Calu3 (cell line): ENCODE results near the gene PAGE1. TPM values are rescaled to one million over a fixed set of nuclear protein-coding genes. Genes with fewer than 3 reads are reported as not detected.

Experiments used
- BruUV-seq: library from RNA; stranded (reverse); fragments of 400-500 nt; replicated peaks from 2 replicates; lab custom pipeline; 2021; lab: Mats Ljungman, UMichigan
- CTCF ChIA-PET: fragments of 300-600 bp; sonication (Branson Sonifier 250); formaldehyde crosslinking; loops from one replicate; lab custom pipeline; 2022; ENCODE audit warnings: antibody characterized with exemption; lab: Charles Lee
- DNase-seq: peaks from one replicate; pipeline ENCODE4 v3.0.0; 2022
- H3K27ac Mint-ChIP-seq: one replicate; pipeline ENCODE4 v1.8.0; 2022; ENCODE audit warnings: mixed read lengths; ENCODE audit not compliant: unreplicated experiment
- H3K27me3 Mint-ChIP-seq: one replicate; pipeline ENCODE4 v1.8.0; 2022; ENCODE audit warnings: mixed read lengths; ENCODE audit not compliant: unreplicated experiment
- H3K36me3 Mint-ChIP-seq: one replicate; pipeline ENCODE4 v1.8.0; 2022; ENCODE audit warnings: mild to moderate bottlenecking, moderate library complexity, mixed read lengths; ENCODE audit not compliant: insufficient read depth, unreplicated experiment
- H3K4me1 Mint-ChIP-seq: one replicate; pipeline ENCODE4 v1.8.0; 2022; ENCODE audit warnings: mild to moderate bottlenecking, low read depth, mixed read lengths; ENCODE audit not compliant: unreplicated experiment
- H3K4me3 Mint-ChIP-seq: one replicate; pipeline ENCODE4 v1.8.0; 2022; ENCODE audit warnings: mild to moderate bottlenecking, low read depth, moderate library complexity, mixed read lengths; ENCODE audit not compliant: unreplicated experiment
- H3K9me3 Mint-ChIP-seq: one replicate; pipeline ENCODE4 v1.8.0; 2022; ENCODE audit warnings: low read depth, mixed read lengths; ENCODE audit not compliant: unreplicated experiment
- intact Hi-C: fragments of 100-400 bp; cut with micrococcal nuclease; formaldehyde crosslinking; loops from one replicate; pipeline ENCODE4 v1.10.0; 2022; ENCODE audit not compliant: unreplicated experiment
- total RNA-seq: library from RNA; stranded (reverse); gene quantifications from 2 replicates; pipeline ENCODE4 v1.2.3, GENCODE V29; 2022
- TF ChIP-seq, protein P1 (sequence below): fragments of 200-600 bp; IDR thresholded peaks from one replicate; pipeline ENCODE4 v1.8.0; 2022; ENCODE audit warnings: antibody characterized with exemption; ENCODE audit not compliant: unreplicated experiment

PAGE1 gene
- total RNA-seq, 1 experiment from 2014 or later: not detected

DNA sequence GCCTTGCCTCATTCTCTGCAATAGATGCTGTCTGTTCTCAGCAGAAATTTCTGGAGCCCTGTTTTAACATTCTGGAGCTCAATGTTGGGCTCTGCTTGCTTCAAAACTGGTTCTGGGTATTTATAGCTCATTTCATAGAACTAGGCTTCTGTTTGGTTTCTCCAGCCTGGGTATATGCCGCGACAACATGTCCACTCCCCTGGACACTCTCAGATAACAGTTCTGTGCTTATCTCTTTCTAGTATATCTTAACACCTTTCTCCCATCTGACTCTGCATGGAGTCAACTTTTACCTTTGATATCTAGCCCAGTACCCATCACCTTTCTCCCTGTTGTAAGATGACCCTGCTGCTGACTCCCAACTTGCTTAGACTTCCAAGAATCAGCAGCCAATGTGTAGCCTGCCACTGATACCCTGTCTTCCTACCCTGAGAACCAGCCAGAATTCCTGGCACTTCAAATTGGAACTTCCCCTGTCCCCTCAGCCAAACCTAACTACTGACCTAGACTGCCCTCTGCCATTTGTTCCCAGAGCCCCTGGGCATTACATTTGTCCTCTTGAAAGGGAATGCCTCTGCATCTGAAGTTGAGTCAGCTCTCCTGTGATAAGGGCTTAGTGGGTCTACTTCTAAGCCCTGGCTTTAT lies 20.6 kb downstream of the PAGE1 start:
- H3K4me3 Mint-ChIP-seq: no peak overlapping the region
- TF ChIP-seq, protein P1, sequence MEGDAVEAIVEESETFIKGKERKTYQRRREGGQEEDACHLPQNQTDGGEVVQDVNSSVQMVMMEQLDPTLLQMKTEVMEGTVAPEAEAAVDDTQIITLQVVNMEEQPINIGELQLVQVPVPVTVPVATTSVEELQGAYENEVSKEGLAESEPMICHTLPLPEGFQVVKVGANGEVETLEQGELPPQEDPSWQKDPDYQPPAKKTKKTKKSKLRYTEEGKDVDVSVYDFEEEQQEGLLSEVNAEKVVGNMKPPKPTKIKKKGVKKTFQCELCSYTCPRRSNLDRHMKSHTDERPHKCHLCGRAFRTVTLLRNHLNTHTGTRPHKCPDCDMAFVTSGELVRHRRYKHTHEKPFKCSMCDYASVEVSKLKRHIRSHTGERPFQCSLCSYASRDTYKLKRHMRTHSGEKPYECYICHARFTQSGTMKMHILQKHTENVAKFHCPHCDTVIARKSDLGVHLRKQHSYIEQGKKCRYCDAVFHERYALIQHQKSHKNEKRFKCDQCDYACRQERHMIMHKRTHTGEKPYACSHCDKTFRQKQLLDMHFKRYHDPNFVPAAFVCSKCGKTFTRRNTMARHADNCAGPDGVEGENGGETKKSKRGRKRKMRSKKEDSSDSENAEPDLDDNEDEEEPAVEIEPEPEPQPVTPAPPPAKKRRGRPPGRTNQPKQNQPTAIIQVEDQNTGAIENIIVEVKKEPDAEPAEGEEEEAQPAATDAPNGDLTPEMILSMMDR: no peak
- CTCF ChIA-PET: no interaction called here
- no peaks in the 10 kb centered on the region for H3K4me1 Mint-ChIP-seq
- H3K27ac Mint-ChIP-seq: no peak overlapping the region
- intact Hi-C loops: no loop called here
- no TSS peak for BruUV-seq
- H3K27me3 Mint-ChIP-seq: peaks cover 47% of the 10 kb centered on the region
- peaks cover 5% of the 10 kb centered on the region for H3K9me3 Mint-ChIP-seq
- no peaks in the 10 kb centered on the region for H3K36me3 Mint-ChIP-seq
- no peak for DNase-seq

DNA sequence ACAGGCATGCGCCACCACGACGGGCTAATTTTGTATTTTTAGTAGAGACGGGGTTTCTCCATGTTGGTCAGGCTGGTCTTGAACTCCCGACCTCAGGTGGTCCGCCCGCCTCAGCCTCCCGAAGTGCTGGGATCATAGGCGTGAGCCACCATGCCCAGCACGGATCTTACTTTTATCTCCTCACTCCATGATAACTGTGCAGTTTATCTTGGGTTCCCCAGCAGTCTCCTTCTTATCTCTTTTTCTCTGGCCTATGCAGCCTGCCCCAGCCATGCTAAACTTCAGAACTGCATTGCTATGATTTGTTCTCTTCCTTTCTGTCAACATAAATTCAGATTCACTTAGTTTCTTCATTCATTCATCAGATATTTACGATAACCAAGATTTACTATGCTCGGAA lies 22.4 kb downstream of the PAGE1 start:
- peaks cover 49% of the 10 kb centered on the region for H3K27me3 Mint-ChIP-seq
- intact Hi-C loops: no loop called here
- H3K36me3 Mint-ChIP-seq: no peaks in the 10 kb centered on the region
- H3K9me3 Mint-ChIP-seq: peaks cover 2% of the 10 kb centered on the region
- CTCF ChIA-PET: no interaction called here
- no peak overlapping the region for H3K4me3 Mint-ChIP-seq
- no peak for DNase-seq
- no peaks in the 10 kb centered on the region for H3K4me1 Mint-ChIP-seq
- H3K27ac Mint-ChIP-seq: no peak overlapping the region
- TF ChIP-seq, protein P1: no peak
- BruUV-seq: no TSS peak

DNA sequence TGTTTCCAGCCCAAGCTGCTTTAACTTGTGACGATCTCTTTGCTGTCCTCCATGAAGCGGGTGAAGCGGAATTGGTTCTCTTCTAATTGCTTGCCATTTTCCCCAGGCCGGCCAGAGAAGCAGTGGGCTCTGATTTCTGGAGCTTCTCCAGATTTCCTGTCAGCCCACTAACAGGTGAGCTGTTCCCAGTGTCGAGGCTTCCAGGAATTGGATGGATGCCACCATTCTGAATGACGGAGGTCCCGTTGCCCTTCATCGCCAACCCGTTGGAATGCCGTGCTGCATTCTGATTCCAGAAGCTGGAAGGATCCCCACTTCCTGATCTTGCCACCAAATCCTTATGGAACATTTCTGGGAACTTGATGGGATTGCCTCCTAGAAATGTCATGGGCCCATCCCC lies 31.0 kb downstream of the PAGE1 start:
- no peaks in the 10 kb centered on the region for H3K4me1 Mint-ChIP-seq
- no peaks in the 10 kb centered on the region for H3K9me3 Mint-ChIP-seq
- BruUV-seq: no TSS peak
- H3K27me3 Mint-ChIP-seq: peaks cover 37% of the 10 kb centered on the region
- H3K27ac Mint-ChIP-seq: no peak overlapping the region
- H3K36me3 Mint-ChIP-seq: no peaks in the 10 kb centered on the region
- no peak overlapping the region for H3K4me3 Mint-ChIP-seq
- intact Hi-C loops: no loop called here
- CTCF ChIA-PET: no interaction called here
- TF ChIP-seq, protein P1: no peak
- DNase-seq: no peak

DNA sequence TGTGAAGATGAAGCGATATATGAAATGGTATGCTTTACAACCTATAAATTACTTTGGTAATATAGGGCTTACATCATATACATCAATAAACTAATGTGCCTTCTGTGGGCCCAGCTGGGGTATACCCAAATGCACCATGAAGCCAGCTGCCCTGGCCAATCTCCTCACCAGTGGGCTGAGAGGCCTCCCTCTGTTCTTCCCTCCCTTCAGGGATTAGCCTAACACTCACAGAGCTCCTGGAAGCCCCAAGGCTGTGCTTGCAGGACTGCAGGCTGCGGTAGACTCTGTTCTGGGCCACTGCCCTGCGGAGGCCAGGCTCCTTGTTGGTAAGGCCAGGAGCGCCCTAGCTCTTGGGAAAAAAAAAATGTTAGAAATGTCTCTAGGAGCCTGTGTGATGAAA lies 33.9 kb downstream of the PAGE1 start:
- no peak overlapping the region for H3K4me3 Mint-ChIP-seq
- H3K27me3 Mint-ChIP-seq: peaks cover 34% of the 10 kb centered on the region
- H3K4me1 Mint-ChIP-seq: no peaks in the 10 kb centered on the region
- H3K36me3 Mint-ChIP-seq: no peaks in the 10 kb centered on the region
- TF ChIP-seq, protein P1: no peak
- H3K9me3 Mint-ChIP-seq: no peaks in the 10 kb centered on the region
- no peak overlapping the region for H3K27ac Mint-ChIP-seq
- no TSS peak for BruUV-seq
- CTCF ChIA-PET: no interaction called here
- no peak for DNase-seq
- intact Hi-C loops: no loop called here
